HG03565 (cell line): Measurements from ENCODE around the gene CATSPERZ.

ENCODE experiments used
- ATAC-seq: cut with Tn5 transposase; IDR thresholded peaks from one replicate; pipeline ENCODE4 v1.9.1; 2021; ENCODE audit warnings: mild to moderate bottlenecking, moderate library complexity; ENCODE audit not compliant: unreplicated experiment

The CATSPERZ gene

DNA sequence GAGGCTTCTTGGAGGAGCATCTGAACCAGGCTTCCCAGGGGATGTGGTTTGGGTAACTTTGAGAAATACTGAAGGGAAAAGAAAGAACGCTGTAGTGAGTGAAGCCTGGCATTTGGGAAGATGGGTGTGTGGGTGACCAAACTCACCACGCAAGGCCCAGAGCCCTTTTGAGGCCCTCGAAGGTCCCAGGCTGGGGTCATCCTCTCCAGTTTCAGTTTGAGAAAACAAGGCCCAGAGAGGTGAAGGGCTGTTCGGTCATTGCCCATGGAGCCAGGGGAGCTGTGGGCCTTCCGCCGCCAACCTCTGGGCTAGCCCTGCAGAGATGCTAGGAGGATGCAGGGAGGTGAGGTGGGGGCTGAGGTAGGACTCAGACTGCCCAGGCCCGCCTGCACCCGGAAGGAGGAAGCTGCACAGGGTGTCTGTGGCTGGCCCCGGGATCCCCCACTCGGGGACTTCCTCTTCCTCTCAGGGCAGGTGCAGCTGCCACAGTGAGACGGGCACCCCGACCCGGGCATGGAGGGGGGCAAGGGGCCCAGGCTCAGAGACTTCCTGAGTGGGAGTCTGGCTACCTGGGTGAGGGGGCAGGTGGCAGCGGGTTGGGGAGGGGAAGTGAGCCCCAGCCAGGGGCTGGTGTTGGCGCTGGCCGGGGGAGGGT, 39.7 kb downstream of the CATSPERZ start, which contains the start of gene CCDC88B:
Gene CCDC88B, plus strand, starts transcription at position 451 of the 655 bp plus-strand sequence. Its CDS starts 63 bp downstream, at position 514.
- no peak for ATAC-seq

DNA sequence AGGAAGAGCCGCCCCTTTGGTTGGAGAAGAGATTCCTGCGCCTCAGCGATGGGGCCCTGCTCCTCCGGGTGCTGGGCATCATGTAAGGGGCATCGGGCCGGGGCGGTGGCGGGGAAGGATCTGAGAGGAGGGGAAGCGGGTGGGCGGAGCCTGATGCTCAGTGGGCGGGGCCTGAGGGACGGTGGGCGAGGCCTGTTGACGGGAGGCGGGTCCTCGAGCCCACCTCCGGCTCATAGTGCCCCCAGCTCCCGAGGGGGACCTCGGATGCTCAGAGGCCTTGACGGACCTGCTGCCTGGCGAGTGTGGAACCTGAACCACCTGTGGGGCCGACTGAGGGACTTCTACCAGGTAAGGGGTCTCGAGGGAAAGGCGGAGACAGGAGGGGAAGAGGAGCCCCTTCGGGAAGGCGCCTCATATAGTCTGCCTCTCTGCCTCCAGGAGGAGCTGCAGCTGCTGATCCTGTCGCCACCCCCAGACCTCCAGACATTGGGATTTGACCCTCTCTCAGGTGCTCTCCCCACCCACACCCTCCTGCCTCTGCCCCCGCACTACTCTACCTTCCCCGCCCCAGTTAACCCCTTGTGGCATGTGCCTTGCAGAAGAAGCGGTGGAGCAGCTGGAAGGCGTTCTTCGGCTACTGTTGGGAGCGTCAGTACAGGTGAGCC, 40.6 kb downstream of the CATSPERZ start:
- no peak for ATAC-seq

DNA sequence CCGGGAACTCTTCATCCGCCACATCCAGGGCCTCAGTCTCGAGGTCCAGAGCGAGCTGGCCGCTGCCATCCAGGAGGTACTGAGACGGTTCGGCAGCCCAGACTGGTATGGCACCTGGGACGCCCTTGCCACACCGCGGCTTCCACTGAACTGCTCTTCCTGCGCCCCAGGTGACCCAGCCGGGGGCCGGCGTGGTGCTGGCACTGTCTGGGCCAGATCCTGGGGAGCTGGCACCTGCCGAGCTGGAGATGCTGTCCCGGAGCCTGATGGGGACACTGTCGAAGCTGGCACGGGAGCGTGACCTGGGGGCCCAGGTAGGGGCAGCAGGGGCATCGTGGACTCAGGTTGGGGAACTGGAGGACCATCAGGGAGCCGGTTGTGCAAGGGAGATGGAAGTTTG, 41.3 kb downstream of the CATSPERZ start:
- no peak for ATAC-seq

DNA sequence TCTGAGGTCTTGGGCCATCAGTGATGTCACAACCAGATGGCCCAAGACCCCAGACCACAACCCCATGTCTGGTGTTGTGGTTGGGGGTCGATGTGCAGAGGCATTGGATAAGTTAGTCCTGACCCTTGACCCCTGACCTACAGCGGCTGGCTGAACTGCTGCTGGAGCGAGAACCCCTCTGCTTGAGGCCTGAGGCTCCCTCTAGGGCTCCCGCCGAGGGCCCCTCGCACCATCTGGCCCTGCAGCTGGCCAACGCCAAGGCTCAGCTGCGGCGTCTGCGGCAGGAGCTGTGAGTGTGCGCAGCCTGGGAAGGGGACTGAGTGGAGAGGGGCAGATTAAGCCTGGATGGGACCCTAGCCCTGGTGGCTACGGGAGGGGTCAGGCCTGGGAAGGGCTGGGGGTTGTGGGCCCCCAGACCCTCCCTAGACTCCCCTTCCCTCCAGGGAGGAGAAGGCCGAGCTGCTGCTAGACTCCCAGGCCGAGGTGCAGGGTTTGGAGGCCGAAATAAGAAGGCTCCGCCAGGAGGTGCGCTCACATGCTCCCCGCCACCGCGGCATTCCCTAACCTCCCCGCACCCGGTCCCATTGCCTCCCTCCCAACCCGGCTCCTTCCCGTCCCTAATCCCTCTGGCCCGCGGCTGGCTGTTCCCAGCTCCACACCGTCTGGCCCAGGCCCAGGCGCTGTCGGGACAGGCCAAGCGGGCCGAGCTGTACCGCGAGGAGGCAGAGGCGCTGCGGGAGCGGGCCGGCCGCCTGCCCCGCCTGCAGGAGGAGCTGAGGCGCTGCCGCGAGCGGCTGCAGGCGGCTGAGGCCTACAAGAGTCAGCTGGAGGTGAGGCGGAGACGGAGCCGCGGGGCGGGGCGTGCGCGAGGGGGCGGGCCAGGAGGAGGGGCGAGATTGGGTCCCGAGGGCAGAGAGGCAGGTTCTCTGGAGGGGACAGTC, 42.0 kb downstream of the CATSPERZ start:
- ATAC-seq = peak; percentile 39

DNA sequence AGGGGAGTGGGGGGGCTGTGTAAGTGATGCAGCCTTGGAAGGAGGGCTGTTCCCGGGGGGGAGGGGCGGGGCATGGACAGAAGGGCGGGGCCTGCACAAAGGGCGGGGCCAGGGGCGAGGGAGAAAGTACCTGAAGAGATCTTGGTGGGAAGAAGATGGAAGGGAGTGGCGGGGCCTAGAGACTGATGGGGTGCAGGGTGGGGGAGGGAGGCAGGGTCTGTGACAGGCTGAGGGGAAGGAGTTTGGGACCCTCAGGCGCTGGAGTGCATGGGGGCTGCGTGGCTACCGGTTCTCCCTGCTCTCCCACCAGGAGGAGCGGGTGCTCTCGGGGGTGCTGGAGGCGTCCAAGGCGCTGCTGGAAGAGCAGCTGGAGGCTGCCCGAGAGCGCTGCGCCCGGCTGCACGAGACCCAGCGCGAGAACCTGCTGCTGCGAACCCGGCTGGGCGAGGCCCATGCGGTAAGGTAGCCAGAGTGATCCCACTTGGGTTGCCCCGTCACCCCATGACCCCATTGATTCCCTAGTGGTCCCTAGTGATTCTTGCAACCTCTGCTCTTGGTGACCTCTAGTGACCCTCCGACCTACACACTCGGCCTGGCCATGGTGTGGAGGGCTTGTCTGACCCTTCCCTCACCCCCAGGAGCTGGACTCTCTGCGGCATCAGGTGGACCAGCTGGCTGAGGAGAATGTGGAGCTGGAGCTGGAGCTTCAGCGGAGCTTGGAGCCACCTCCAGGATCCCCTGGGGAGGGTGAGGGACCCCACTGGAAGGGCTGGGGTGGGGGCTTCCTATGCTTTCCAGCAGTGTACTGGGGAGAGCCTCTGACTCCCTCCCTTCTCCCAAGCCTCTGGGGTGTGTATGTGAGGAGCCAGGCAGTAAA, 42.9 kb downstream of the CATSPERZ start:
- no peak for ATAC-seq

DNA sequence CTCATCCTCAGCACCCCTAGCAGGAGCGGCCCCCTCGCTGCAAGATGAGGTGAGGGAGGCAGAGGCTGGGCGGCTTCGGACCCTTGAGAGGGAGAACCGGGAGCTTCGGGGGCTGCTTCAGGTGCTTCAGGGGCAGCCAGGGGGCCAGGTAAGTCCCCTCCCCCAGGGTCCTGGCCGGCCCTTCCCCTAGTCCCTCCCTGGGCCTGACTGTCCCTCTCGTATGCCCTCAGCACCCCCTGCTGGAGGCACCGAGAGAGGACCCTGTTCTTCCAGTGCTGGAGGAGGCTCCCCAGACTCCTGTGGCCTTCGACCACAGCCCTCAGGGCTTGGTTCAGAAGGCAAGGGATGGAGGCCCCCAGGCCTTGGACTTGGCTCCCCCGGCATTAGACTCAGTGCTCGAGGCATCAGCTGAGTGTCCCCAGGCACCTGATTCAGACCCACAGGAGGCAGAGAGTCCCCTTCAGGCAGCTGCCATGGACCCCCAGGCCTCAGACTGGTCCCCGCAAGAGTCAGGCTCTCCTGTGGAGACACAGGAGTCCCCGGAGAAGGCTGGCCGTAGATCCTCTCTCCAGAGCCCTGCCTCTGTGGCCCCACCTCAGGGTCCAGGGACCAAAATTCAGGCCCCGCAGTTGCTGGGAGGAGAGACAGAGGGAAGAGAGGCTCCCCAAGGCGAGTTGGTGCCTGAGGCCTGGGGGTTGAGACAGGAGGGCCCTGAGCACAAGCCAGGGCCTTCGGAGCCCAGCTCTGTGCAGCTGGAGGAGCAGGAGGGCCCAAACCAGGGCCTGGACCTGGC, 43.8 kb downstream of the CATSPERZ start:
- ATAC-seq = no peak

DNA sequence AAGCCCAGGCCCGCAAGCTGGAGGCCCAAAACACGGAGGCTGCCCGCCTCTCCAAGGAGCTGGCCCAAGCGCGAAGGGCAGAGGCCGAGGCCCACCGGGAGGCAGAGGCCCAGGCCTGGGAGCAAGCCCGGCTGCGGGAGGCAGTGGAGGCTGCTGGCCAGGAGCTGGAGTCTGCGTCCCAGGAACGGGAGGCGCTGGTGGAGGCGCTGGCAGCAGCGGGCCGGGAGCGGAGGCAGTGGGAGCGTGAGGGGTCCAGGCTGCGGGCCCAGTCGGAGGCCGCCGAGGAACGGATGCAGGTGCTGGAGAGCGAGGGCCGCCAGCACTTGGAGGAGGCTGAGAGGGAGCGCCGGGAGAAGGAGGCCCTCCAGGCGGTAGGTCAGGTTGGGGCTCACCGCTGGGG, 44.6 kb downstream of the CATSPERZ start:
- ATAC-seq = no peak

DNA sequence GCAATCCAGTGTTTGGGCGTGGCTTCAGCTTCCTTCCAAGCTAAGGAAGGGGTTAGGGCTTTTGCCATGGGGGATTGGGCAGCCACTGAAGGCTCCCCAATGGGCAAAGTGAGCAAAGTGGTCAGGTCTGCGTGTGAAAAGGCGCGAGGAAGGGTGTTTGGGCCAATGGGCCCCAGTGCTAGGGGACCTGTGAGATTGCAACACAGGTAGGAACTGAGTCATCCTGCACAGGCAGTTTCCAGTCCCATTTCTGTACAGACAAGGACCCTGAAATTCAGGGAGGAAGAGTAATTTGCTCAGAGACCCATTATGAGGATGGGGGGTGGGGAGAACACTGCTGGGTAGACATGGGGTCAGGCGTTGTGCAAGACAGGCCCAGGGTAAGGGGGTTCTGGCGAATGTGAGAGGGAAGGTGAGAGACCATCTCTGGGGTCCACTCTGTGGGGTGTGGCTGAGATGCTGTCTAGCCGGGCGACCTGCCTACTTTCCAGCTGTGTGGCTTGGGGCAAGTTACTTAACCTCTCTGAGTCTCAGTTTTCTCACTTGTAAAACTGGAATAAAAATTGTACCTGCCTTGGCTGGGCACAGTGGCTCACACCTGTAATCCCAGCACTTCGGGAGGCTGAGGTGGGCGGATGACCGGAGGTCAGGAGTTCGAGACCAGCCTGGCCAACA, 47.2 kb downstream of the CATSPERZ start:
- ATAC-seq = no peak

DNA sequence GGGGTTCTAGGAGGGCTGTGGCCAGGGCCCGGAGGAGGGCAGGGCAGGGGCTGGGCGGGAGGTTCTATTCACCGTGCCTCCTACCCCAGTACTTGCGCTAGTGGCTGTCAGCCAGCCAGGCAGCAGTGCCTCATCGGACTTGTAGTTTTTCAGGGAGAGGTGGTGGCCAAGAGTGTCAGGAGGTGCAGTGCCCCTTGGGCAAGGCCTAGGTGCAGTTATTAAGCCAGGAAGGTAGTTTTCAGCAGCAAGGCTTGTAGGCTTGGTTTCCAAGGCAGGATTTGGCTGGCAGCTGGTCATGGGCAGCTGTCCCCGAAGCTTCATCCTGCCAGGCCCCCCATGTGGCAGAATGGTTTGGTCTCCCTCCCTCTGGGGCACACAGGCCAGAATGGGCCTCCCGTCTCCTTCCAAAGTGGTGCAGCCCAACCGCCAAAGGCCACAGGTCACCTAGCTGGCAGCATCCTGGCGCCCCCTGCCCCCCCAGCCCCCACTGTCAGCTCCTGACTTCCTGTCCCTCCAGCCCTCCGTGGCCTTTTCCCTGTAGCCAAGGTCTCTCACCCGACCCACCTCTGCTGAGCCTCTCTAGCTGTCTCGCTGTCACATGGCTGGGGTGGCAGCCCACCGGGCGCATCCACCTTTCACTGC, 48.3 kb downstream of the CATSPERZ start:
- no peak for ATAC-seq

DNA sequence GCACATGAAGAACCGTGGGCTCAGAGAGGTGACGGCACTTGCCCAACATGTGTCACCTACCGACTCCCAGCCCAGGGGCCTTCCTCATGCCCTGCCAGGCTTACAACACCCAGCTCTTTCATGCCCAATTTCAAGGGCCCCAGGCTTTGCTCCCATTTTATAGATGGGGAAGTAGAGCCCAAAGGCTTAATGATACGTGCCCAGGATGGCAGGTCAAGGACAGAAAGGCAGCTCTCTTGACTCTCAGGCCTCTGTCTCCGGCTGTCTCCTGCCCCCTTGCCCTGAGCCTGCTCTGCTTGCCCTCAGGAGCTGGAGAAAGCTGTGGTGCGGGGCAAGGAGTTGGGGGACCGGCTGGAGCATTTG, 48.8 kb downstream of the CATSPERZ start:
- ATAC-seq = no peak

DNA sequence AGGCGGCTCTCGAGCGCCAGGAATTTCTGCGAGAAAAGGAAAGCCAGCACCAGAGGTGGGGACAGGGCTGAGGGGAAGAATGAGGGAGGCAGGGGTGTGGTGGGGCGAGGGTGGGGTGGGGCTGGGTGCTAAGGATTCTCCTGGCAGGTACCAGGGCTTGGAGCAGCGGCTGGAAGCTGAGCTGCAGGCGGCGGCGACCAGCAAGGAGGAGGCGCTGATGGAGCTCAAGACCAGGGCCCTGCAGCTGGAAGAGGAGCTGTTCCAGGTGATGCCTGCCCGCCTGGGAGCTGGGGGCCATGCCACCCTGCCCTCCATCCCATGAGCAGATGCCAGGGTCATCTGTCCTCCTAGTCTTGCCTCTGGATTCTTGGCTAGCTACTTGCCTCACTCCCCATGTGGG, 49.2 kb downstream of the CATSPERZ start:
- ATAC-seq = no peak

DNA sequence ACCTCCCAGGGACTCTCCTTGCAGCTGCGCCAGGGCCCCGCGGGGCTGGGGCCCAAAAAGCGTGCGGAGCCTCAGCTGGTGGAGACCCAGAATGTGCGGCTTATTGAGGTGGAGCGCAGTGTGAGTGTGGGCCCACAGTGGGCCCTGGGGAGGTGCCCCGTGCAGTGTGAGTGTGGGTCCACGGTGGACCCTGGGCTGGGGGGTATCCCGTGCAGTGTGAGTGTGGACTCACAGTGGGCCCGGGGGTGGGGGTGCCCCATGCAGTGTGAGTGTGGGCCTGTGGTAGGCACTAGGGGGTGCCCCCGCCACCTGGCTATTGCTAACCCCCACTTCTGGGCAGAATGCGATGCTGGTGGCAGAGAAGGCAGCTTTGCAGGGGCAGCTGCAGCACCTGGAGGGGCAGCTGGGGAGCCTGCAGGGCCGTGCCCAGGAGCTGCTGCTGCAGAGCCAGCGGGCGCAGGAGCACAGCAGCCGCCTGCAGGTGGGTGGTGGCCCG, 51.0 kb downstream of the CATSPERZ start:
- ATAC-seq = no peak

DNA sequence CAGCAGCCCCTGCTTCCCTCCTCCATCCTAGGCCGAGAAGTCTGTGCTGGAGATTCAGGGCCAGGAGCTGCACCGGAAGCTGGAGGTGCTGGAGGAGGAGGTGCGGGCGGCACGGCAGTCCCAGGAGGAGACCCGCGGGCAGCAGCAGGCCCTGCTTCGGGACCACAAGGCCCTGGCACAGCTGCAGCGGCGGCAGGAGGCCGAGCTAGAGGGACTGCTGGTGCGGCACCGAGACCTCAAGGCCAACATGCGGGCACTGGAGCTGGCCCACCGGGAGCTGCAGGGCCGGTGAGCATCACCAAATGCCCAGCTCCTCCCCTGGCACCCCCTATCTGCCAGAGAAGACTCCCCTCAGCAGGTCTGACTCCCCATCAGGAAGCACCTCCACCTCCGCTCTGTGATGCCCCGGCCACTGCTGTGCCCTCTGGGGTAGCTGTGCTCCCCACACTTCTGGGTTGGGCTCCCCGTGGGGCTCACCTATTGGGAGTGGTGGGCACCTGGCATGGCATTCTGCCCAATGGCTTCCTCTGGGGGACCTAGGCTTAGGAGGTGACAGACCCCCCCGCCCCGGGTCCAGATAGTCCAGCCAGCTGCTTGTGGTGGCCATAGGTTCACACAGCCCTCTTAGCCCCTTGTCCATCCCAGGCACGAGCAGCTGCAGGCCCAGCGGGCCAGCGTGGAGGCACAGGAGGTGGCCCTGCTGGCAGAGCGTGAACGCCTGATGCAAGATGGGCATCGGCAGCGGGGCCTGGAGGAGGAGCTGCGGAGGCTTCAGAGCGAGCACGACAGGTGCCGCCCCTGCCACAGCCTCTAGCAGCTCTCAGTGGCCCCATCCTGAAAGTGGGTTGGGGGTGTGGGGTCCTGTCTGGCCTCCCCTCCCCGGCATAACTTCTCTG, 52.2 kb downstream of the CATSPERZ start:
- ATAC-seq = no peak

DNA sequence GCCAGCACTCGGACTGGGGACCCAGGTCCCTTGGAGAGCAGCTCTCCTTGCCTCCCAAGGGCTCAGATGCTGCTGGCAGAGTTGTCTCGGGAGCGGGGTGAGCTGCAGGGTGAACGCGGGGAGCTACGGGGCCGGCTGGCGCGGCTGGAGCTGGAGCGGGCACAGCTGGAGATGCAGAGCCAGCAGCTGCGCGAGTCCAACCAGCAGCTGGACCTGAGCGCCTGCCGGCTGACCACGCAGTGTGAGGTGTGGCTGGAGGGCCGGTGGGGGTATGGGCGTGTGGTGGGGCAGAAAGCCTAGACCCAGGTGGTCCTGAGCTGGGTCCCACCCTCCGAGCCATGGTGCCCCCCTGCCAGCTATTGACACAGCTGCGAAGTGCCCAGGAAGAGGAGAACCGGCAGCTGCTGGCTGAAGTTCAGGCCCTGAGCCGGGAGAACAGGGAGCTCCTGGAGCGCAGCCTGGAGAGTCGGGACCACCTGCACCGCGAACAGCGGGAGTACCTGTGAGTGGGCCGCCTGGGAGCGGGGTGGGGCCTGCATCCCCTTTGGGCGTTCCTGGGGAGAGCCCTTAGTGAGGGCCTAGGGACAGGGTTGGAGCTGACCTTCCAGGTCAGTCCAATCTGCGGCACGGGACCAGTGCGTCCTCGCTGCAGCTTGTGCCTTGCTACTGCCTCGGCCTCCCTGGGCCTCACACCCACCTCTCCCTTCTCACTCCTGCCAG, 53.0 kb downstream of the CATSPERZ start:
- ATAC-seq = no peak

DNA sequence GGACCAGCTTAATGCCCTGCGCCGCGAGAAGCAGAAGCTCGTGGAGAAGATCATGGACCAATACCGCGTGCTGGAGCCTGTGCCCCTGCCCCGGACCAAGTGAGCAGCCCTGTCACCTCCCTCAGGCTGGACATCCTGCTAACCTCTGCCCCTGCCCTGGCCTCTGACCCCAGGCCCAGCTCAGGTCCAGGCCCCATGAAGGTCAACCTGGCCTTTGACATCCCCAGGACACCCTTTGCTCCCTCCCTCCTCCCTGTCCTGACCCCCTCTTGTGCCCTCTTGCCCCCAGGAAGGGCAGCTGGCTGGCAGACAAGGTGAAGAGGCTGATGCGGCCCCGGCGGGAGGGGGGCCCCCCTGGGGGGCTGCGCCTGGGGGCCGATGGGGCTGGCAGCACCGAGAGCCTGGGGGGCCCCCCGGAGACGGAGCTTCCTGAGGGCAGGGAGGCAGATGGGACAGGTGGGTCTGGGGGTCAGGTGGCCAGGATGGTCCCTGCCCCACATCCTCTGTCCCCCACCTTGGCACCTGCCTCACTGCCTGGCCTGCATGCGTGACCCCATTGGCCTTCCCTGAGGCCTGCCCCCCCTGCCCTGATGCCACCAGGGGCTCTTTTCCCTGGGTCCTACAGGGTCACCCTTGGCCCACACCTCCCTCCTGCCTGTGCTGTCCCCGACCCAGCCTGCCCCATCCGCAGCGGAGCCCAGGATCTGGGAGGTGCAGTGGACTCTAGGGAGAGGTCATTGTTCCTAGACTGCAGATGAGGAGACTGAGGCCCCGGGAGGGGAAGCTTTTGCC, 53.8 kb downstream of the CATSPERZ start:
- no peak for ATAC-seq
